IPS-20b (cell line): Measurements from ENCODE around the gene VEGFB.
"Not testable (repeated sequence)": the region's sequence is repeated elsewhere in the genome, so short reads cannot be mapped to it uniquely, and the experiment has no call there.

ENCODE experiments used
- H3K27ac ChIP-seq: one replicate; pipeline ENCODE4 v1.5.1; 2013; ENCODE audit warnings: low read length
- H3K27me3 ChIP-seq: 2 replicates; pipeline ENCODE4 v1.6.1; 2013; ENCODE audit warnings: mild to moderate bottlenecking, low read length, inconsistent platforms; ENCODE audit not compliant: insufficient read depth
- H3K36me3 ChIP-seq: 2 replicates; pipeline ENCODE4 v1.6.1; 2013; ENCODE audit warnings: low read depth, mild to moderate bottlenecking, inconsistent platforms, low read length, moderate library complexity; ENCODE audit not compliant: insufficient read depth
- H3K4me1 ChIP-seq: 2 replicates; pipeline ENCODE4 v1.6.1; 2013; ENCODE audit warnings: mild to moderate bottlenecking, control low read depth, inconsistent platforms, low read length, moderate library complexity; ENCODE audit not compliant: insufficient read depth
- H3K4me3 ChIP-seq: 2 replicates; pipeline ENCODE4 v1.5.1; 2013; ENCODE audit warnings: mild to moderate bottlenecking, low read length, inconsistent platforms
- H3K9ac ChIP-seq: 2 replicates; pipeline ENCODE4 v1.6.1; 2013; ENCODE audit warnings: low read depth, mild to moderate bottlenecking, inconsistent platforms, low read length, moderate library complexity
- H3K9me3 ChIP-seq: 2 replicates; pipeline ENCODE4 v1.6.1; 2013; ENCODE audit warnings: mild to moderate bottlenecking, low read depth, low read length, inconsistent platforms; ENCODE audit not compliant: insufficient read depth

The VEGFB gene

DNA sequence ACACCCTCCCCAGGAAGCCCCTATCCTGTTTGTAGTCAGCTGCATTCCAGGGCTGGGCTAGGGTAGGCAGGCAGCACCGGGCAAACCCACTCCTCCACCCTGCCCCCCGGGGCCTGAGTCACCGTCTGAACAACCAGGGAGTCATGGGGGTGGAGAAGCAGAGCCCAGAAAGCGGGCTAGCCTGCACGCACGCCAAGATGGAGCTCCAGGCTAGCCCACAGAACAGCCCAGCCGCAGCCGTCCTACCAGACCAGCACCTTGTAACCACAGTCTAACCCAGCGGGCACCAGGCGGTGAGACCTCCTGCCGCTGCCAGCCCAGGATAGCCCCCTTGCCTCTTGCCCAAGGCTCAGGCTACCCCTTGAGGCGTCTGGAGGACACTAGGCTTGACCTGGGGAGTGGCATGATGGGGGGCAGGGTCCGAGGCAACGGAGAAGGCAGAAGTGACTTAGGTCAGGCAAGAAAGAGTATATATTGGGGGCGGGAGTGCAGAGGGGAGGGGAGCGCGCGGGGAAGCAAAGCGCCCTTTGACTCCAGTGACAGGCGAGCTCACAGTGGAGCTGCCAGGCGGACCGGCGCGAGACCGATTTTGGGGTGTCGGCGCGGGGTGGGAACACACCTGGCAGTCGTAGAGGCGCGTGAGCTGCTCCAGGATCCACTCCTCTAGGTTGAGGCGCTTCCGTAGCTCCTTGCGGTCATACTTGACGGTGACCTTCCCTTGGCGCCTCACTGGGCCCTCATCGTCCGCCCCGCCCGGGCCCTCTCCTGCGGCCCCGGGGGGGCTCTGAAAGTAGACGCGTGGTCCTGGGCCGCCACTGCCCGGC is 11.6 kb downstream of the VEGFB start:
- Histone ChIP-seq H3K27ac (peak overlapping the region; percentile 88), H3K27me3 (no peaks in the 10 kb centered on the region), H3K9me3 (no peaks in the 10 kb centered on the region), H3K4me1 (peaks cover 28% of the 10 kb centered on the region), H3K9ac (peak overlapping the region; percentile 95), H3K4me3 (peak overlapping the region; percentile 95), H3K36me3 (peaks cover 21% of the 10 kb centered on the region; the same call in 1 of the 2 replicates)

GRCh38 chr11:64246621-64246870 is 12.2 kb downstream of the VEGFB start:
- not testable (repeated sequence) for H3K27ac ChIP-seq, H3K27me3 ChIP-seq, H3K9me3 ChIP-seq
- peak overlapping the region; percentile 95; the same call in 1 of the 2 replicates for H3K9ac ChIP-seq
- peaks cover 21% of the 10 kb centered on the region; the same call in 1 of the 2 replicates for H3K36me3 ChIP-seq
- H3K4me1 ChIP-seq, result peaks cover 28% of the 10 kb centered on the region
- H3K4me3 ChIP-seq, result peak overlapping the region; percentile 95; the same call in 1 of the 2 replicates

DNA sequence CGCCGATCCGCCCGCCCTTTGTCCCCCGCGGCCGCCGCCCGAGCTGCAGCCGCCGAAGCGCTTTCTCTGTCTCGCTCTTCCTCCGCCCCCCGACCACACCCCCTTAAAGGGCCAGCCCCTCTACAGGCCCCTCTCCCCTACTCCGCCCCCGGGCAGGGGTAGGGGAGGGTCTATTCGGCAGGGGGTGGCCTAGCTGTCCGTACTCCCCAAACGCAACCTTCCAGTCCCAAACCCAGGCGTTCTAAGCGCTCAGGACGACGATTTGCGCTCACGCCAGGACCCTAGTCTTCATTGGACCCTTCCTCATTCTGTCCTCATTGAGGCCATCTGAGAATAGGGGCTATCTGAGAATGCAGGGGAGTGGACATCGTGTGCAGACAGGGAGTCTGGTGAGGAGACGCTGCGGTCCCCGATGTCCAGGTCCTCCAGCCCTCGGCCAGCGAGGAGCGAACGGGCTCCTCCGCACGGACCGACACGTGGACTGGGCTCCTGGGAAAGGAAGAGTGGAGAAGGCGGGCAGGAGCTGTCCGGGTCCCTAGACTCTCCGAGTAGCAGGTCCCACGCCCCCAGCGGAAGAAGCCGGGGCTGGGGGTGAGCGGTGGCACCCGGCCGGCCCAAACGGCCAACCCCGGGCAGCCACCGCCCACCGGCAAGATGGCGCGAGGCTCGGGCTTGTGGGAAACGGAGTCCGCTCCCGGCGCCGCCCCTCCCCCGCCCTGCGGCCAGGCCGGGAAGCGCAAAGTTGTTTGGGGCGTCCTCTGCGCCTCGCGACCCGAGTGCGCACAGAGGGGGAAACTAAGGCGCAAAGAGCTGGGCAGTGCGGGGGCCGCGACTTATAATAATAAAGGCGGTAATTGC is 12.7 kb downstream of the VEGFB start, which contains the start of gene PPP1R14B:
Gene PPP1R14B, minus strand, starts transcription at position 73 of the 858 bp plus-strand sequence. CDS start 270 bp downstream, outside the sequence.
- no peaks in the 10 kb centered on the region for H3K9me3 ChIP-seq
- H3K4me3 ChIP-seq, result peak within 1 kb of the TSS; percentile 95
- peak within 1 kb of the TSS; percentile 93 for H3K27ac ChIP-seq
- H3K36me3 ChIP-seq, result peaks cover 21% of the 10 kb centered on the region; the same call in 1 of the 2 replicates
- no peaks in the 10 kb centered on the region for H3K27me3 ChIP-seq
- peak within 1 kb of the TSS; percentile 95 for H3K9ac ChIP-seq
- H3K4me1 ChIP-seq, result peaks cover 28% of the 10 kb centered on the region

DNA sequence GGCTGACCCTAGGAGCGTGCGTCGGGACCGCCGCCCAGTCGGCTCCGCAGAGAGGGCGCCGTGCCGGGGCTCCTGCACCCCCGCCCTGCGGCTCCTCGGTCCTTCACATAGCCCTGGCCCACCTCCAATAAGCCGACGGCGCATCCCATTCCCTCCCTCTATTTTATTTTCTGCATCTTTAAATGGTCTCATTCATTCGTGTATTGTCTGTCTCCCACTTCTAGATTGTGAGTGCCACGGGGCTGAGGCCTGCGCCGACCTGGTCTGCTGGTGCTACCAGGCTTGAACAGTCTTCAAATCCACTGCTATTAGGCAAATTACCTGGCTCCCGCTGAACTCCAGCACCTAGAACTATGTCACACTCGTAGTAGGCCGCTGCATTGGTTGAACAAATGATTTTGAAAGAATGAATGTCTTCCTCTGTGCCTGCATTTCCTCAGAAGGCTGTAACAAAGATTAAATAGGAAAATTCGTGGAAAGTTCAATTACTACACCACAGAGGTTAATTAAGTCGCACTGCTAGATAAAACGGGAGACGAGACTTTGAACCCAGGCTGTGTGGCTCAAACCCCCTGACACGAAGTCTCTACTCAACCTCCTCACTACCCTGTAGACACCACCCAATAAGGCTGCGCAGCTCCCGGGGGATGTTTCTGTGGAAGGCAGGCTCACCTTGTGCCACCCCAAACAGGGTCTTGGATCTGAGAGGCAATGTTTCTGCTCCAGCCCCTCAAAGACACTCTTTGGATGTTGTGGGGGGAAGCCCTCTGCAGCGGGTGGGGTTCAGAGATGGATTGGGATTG is 13.5 kb downstream of the VEGFB start:
- H3K27ac ChIP-seq, result peak overlapping the region; percentile 95

DNA sequence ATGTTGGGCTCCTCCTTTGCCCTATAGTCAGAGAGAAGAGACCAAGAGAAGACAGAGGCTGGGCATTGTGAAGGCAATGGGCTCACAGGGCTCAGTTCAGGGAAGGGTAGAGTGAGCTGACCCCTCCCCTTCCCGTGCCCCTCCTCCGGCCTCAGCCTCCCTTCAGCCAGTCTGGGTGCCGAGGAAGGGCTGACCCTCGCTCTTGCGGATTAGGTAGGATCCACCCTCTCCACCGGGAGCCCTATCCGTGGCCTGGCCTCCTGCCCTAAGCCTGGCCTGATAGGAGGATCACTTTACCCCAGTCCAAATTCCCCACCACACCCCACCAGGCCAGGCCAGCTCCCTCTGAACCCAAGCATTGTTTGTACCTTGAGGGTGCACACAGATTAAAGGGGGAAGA is 14.2 kb downstream of the VEGFB start:
- no peaks in the 10 kb centered on the region for H3K27me3 ChIP-seq
- H3K9me3 ChIP-seq, result no peaks in the 10 kb centered on the region
- H3K9ac ChIP-seq, result peak overlapping the region; percentile 80; the same call in 1 of the 2 replicates
- peaks cover 28% of the 10 kb centered on the region for H3K4me1 ChIP-seq
- peak overlapping the region; percentile 95 for H3K27ac ChIP-seq
- peak overlapping the region; percentile 94; the same call in 1 of the 2 replicates for H3K4me3 ChIP-seq
- peaks cover 15% of the 10 kb centered on the region; the same call in 1 of the 2 replicates for H3K36me3 ChIP-seq

More for the DNA sequence above, 13.5 kb downstream of the VEGFB start:
- Histone ChIP-seq H3K4me3 (peak overlapping the region; percentile 94), H3K9me3 (no peaks in the 10 kb centered on the region), H3K4me1 (peaks cover 28% of the 10 kb centered on the region), H3K36me3 (peaks cover 21% of the 10 kb centered on the region; the same call in 1 of the 2 replicates), H3K27me3 (no peaks in the 10 kb centered on the region), H3K9ac (peak overlapping the region; percentile 80; the same call in 1 of the 2 replicates)

- H3K4me3 ChIP-seq, result peak overlapping the region; percentile 62; the same call in 1 of the 2 replicates
- H3K9ac ChIP-seq, result peak overlapping the region; percentile 80; the same call in 1 of the 2 replicates
- H3K4me1 ChIP-seq, result peaks cover 28% of the 10 kb centered on the region
- H3K27ac ChIP-seq, result peak overlapping the region; percentile 95
- H3K9me3 ChIP-seq, result no peaks in the 10 kb centered on the region
- H3K36me3 ChIP-seq, result peaks cover 10% of the 10 kb centered on the region; the same call in 1 of the 2 replicates
- H3K27me3 ChIP-seq, result no peaks in the 10 kb centered on the region
These were observed 14.7 kb downstream of the VEGFB start for GRCh38 chr11:64249038-64249437.

GRCh38 chr11:64249563-64250414 is 15.4 kb downstream of the VEGFB start:
- H3K27ac ChIP-seq, result peak overlapping the region; percentile 95
- H3K36me3 ChIP-seq, result peaks cover 9% of the 10 kb centered on the region
- H3K9ac ChIP-seq, result peak overlapping the region; percentile 80; the same call in 1 of the 2 replicates
- H3K9me3 ChIP-seq, result no peaks in the 10 kb centered on the region
- H3K4me1 ChIP-seq, result peaks cover 28% of the 10 kb centered on the region
- peak overlapping the region; percentile 62; the same call in 1 of the 2 replicates for H3K4me3 ChIP-seq
- no peaks in the 10 kb centered on the region for H3K27me3 ChIP-seq

- Histone ChIP-seq H3K9me3 (no peaks in the 10 kb centered on the region), H3K4me3 (peak overlapping the region; percentile 62)
These were observed 16.1 kb downstream of the VEGFB start for GRCh38 chr11:64250415-64251015.

DNA sequence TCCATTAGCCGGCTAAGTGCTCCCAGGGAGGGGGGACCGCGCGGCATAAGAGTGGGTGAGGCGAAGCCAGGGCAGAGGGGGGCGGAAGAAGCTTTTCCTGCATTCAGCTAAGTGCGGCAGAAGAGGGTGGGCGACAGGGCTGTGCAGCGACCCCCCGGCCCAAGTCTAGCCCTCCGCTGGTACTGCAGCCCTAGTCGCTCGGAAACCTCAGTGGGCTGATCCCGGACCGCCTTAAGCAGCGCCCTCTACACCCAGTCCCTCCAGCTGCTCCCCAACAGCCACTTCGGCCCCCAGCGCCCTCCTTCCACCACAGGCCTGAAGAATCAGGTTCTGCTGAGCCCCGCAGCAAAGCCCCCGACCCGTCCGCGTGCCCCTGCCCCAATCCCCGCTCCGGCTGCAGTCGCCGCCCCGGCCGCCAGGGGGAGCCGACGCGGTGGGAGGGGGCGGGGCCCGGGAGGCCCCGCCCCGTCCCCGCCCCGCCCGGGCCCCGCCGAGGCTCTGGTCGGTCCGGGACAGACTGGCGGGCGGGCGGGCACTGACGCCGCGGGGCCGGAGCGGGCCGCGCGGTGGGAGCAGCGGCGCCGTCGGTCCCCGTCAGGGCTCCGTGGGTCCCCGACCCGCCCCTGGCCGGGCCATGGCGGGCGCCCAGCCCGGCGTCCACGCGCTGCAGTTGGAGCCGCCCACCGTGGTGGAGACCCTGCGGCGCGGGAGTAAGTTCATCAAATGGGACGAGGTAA is 16.8 kb downstream of the VEGFB start, which contains the start of gene PLCB3:
Gene PLCB3, plus strand, starts transcription at position 515 of the 737 bp plus-strand sequence. Its CDS starts 120 bp downstream, at position 635.
- Histone ChIP-seq H3K9ac (peak within 1 kb of the TSS; percentile 90; the same call in 1 of the 2 replicates), H3K4me1 (peaks cover 28% of the 10 kb centered on the region), H3K27ac (peak within 1 kb of the TSS; percentile 87), H3K9me3 (no peaks in the 10 kb centered on the region), H3K27me3 (no peaks in the 10 kb centered on the region), H3K4me3 (peak within 1 kb of the TSS; percentile 94), H3K36me3 (peaks cover 18% of the 10 kb centered on the region)

More at GRCh38 chr11:64250415-64251015, 16.1 kb downstream of the VEGFB start:
- H3K36me3 ChIP-seq, result peaks cover 11% of the 10 kb centered on the region
- peak overlapping the region; percentile 80; the same call in 1 of the 2 replicates for H3K9ac ChIP-seq
- H3K27ac ChIP-seq, result peak overlapping the region; percentile 87
- no peaks in the 10 kb centered on the region for H3K27me3 ChIP-seq
- peaks cover 28% of the 10 kb centered on the region for H3K4me1 ChIP-seq
